ENCODE data around the gene TMEM91.

DNA sequence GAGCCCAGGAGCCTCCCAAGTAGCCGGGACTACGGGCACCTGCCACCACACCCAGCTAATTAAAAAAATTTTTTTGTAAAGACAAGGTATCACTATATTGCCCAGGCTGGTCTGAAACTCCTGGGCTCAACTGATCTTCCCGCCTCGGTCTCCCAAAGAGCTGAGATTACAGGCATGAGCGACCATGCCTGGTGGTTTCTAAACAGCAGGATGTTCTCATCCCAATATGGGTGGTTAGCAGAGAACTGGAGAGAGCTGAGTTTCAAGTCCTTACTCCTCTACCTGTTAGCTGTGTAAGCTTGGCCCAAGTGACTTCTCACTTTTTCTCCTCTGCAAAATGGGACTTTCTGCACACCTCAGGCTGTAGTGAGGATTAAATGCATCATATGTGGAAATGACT is 8.0 kb downstream of the TMEM91 start:
- TF ChIP-seq, protein P1, sequence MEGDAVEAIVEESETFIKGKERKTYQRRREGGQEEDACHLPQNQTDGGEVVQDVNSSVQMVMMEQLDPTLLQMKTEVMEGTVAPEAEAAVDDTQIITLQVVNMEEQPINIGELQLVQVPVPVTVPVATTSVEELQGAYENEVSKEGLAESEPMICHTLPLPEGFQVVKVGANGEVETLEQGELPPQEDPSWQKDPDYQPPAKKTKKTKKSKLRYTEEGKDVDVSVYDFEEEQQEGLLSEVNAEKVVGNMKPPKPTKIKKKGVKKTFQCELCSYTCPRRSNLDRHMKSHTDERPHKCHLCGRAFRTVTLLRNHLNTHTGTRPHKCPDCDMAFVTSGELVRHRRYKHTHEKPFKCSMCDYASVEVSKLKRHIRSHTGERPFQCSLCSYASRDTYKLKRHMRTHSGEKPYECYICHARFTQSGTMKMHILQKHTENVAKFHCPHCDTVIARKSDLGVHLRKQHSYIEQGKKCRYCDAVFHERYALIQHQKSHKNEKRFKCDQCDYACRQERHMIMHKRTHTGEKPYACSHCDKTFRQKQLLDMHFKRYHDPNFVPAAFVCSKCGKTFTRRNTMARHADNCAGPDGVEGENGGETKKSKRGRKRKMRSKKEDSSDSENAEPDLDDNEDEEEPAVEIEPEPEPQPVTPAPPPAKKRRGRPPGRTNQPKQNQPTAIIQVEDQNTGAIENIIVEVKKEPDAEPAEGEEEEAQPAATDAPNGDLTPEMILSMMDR (IDR thresholded peaks at IDR 0.05; ENCODE audit: poor library complexity): no peak
- TF ChIP-seq EZH2phosphoT487 (IDR thresholded peaks at IDR 0.05; ENCODE audit: low read depth, severe bottlenecking, unreplicated experiment): no peak
